Measurements from ENCODE around the gene FNBP1L.

The FNBP1L gene

GRCh38 chr1:93447481-93448291 lies at the start of gene FNBP1L:
Gene FNBP1L (plus strand): TSS chr1:93448118. CDS start chr1:93448282, 164 bp downstream.
- TF ChIP-seq POLR2A (IDR thresholded peaks at IDR 0.05; ENCODE audit: low read depth, low read length) = peak; percentile 56
- FAIRE-seq = no peak
- peak; percentile 78 for DNase-seq (ENCODE audit: insufficient read length, low spot score)

- FAIRE-seq (no peak), DNase-seq (ENCODE audit: insufficient read length, low spot score) (no peak)
- TF ChIP-seq POLR2A (IDR thresholded peaks at IDR 0.05; ENCODE audit: low read depth, low read length) = no peak
Observed at GRCh38 chr1:93399781-93400180, 48.1 kb upstream of the FNBP1L start.

DNA sequence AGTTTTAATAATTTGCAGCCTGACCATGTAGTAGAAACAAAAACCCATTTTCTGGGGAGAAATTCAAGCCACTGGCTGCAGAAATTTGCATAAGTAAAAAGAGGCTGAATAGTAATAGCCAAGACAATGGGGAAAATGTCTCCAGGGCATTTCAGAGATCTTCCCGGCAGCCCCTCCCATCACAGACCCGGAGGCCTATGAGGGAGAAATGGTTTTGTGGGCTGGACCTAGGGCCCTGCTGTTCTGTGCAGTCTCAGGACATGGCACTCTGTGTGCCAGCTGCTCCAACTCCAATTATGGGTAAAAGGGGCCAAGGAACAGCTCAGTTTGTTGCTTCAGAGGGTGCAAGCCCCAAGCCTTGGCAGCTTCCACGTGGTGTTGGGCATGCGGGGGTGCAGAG lies 39.7 kb upstream of the FNBP1L start:
- DNase-seq (ENCODE audit: insufficient read length, low spot score) = no peak
- FAIRE-seq = no peak
- TF ChIP-seq POLR2A (IDR thresholded peaks at IDR 0.05; ENCODE audit: low read depth, low read length) = no peak

- DNase-seq (ENCODE audit: insufficient read length, low spot score) (no peak), FAIRE-seq (no peak)
- TF ChIP-seq POLR2A (IDR thresholded peaks at IDR 0.05; ENCODE audit: low read depth, low read length) = no peak
Observed at GRCh38 chr1:93411000-93411399, 36.9 kb upstream of the FNBP1L start.

- no peak for TF ChIP-seq POLR2A (IDR thresholded peaks at IDR 0.05; ENCODE audit: low read depth, low read length)
- no peak for FAIRE-seq
- no peak for DNase-seq (ENCODE audit: insufficient read length, low spot score)
Observed at GRCh38 chr1:93414749-93415148, 33.2 kb upstream of the FNBP1L start.

GRCh38 chr1:93415296-93415695 lies 32.6 kb upstream of the FNBP1L start:
- FAIRE-seq (no peak), DNase-seq (ENCODE audit: insufficient read length, low spot score) (no peak)
- no peak for TF ChIP-seq POLR2A (IDR thresholded peaks at IDR 0.05; ENCODE audit: low read depth, low read length)

DNA sequence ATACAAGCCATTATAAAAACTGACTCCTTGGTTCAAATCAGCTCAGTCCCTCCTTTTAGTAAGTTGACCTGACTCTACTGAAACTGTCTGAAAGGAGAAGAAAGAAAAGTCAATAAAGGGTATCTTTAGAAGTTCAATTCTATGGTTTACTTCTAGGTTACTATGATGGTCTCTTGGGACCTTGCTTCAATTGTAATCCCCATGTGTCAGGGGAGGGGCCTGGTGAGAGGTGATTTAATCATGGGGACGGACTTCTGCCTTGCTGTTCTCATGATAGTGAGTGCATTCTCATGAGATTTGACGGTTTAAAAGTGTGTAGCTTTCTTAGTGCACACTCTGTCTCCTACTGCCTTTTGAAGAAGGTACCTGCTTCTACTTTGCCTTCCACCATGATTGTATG lies 31.7 kb upstream of the FNBP1L start:
- no peak for TF ChIP-seq POLR2A (IDR thresholded peaks at IDR 0.05; ENCODE audit: low read depth, low read length)
- DNase-seq (ENCODE audit: insufficient read length, low spot score) = no peak
- FAIRE-seq = no peak

DNA sequence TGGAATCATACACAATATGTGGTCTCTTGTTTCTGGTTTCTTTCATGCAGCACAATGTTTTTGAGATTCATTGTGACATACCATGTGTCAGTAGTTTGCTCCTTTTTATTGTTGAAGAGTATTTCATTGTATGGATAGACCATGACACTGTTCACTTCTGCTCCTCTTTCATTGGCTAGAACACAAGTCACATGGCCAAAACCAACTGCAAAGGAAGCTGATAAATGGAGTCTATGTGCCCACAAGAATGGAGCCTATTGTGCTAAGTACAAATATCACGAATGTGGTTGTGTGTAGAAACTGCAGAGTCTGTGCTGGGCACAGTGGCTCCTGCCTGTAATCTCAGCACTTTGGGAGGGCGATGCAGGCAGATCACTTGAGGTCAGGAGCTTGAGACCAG lies 28.6 kb upstream of the FNBP1L start:
- FAIRE-seq (no peak), DNase-seq (ENCODE audit: insufficient read length, low spot score) (no peak)
- no peak for TF ChIP-seq POLR2A (IDR thresholded peaks at IDR 0.05; ENCODE audit: low read depth, low read length)

DNA sequence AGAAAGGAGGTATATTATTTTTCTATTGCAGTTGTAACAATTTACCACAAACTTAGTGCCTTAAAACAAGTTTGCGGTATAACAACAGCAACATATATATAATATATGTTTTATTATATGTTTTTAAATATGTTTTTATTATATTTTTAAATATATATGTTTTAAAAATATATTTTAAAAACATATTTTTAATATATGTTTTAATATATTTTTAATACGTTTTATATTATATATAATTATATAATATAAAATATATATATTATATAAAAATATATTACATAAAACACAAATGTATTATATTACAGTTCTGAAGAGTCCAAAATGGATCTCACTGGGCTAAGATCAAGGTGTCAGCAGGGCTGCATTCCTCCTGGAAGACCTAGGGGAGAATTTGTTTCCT lies 27.5 kb upstream of the FNBP1L start:
- TF ChIP-seq POLR2A (IDR thresholded peaks at IDR 0.05; ENCODE audit: low read depth, low read length) = no peak
- DNase-seq (ENCODE audit: insufficient read length, low spot score) = no peak
- no peak for FAIRE-seq

DNA sequence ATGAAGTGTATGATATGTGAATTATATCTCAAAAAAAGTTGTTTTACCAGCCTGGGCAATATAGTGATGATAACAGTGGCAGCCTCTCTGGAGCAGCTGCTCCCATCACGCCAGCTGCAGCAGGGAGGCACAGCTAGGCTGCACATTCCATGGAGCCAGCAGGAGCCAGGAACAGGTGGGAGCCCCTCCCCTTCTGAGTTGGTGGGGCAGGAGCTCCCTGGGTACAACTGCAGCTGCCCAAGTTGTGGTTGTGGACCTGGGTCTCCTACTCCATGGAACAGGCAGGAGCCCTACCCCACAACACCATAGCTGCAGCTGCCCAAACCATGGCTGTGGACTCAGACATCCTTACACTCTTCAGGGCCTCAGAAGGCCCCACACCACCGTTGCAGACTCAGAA lies 21.7 kb upstream of the FNBP1L start:
- DNase-seq (ENCODE audit: insufficient read length, low spot score) (no peak), FAIRE-seq (no peak)
- TF ChIP-seq POLR2A (IDR thresholded peaks at IDR 0.05; ENCODE audit: low read depth, low read length) = no peak

- FAIRE-seq (no peak), DNase-seq (ENCODE audit: insufficient read length, low spot score) (no peak)
- no peak for TF ChIP-seq POLR2A (IDR thresholded peaks at IDR 0.05; ENCODE audit: low read depth, low read length)
Observed at GRCh38 chr1:93427656-93428055, 20.3 kb upstream of the FNBP1L start.

GRCh38 chr1:93433407-93433961 lies 14.4 kb upstream of the FNBP1L start:
- TF ChIP-seq POLR2A (IDR thresholded peaks at IDR 0.05; ENCODE audit: low read depth, low read length) = no peak
- no peak for DNase-seq (ENCODE audit: insufficient read length, low spot score)
- FAIRE-seq = no peak

GRCh38 chr1:93434088-93434487 lies 13.8 kb upstream of the FNBP1L start:
- FAIRE-seq (no peak), DNase-seq (ENCODE audit: insufficient read length, low spot score) (no peak)
- TF ChIP-seq POLR2A (IDR thresholded peaks at IDR 0.05; ENCODE audit: low read depth, low read length) = no peak

- TF ChIP-seq POLR2A (IDR thresholded peaks at IDR 0.05; ENCODE audit: low read depth, low read length) = no peak
- no peak for DNase-seq (ENCODE audit: insufficient read length, low spot score)
Observed at GRCh38 chr1:93434987-93435386, 12.9 kb upstream of the FNBP1L start.

GRCh38 chr1:93435443-93435842 lies 12.5 kb upstream of the FNBP1L start:
- no peak for TF ChIP-seq POLR2A (IDR thresholded peaks at IDR 0.05; ENCODE audit: low read depth, low read length)
- DNase-seq (ENCODE audit: insufficient read length, low spot score) = no peak
- FAIRE-seq = no peak

More at GRCh38 chr1:93434987-93435386, 12.9 kb upstream of the FNBP1L start:
- no peak for FAIRE-seq

Data from H54 (cell line).